Endothelial cell of umbilical vein (primary cell): Measurements from ENCODE around the gene DHDH. TPM values are rescaled to one million over a fixed set of nuclear protein-coding genes. Genes with fewer than 3 reads are reported as not detected.
A peak's percentile ranks its signal among the peaks of the same experiment; 100 is the strongest.

Source experiments
- BruUV-seq: library from RNA; stranded (reverse); fragments of 400-500 nt; replicated peaks from 2 replicates; lab custom pipeline; 2021; lab: Mats Ljungman, UMichigan
- CTCF ChIA-PET: fragments of 300-600, 350-600 bp; sonication (Branson Sonifier 250); formaldehyde crosslinking; loops from one replicate; lab custom pipeline; 2021; ENCODE audit warnings: antibody characterized with exemption, inconsistent platforms; lab: Charles Lee
- POLR2A ChIA-PET: fragments of 300-600, 350-600 bp; sonication (Branson Sonifier 250); formaldehyde crosslinking; loops from one replicate; lab custom pipeline; 2021; ENCODE audit warnings: antibody characterized with exemption, inconsistent platforms; lab: Charles Lee
- DNase-seq: peaks from one replicate; pipeline ENCODE4 v3.0.0-alpha.2; 2011; ENCODE audit warnings: low read depth, low spot score
- FAIRE-seq: peaks from 2 replicates; lab custom pipeline; 2011; peaks lifted over from hg19 to GRCh38; lab: Jason Lieb, UNC
- H2AFZ ChIP-seq: 2 replicates; pipeline ENCODE4 v1.6.0; 2012; ENCODE audit warnings: low read depth, low read length, control low read depth, inconsistent platforms
- H3K27ac ChIP-seq: 2 replicates; pipeline ENCODE4 v1.5.1; 2011; ENCODE audit warnings: low read depth, mild to moderate bottlenecking, control low read depth, low read length, moderate library complexity; ENCODE audit not compliant: insufficient read depth
- H3K27me3 ChIP-seq, 2 experiments: 2 replicates each; pipeline versions ENCODE4 v1.6.0 to v1.6.1; 2011; ENCODE audit warnings: low read length in 2 of 2, mixed read lengths in 1 of 2; ENCODE audit not compliant: control insufficient read depth in 2 of 2, insufficient read depth in 2 of 2
- H3K36me3 ChIP-seq, 2 experiments: 2 replicates in 1 of 2; 3 replicates in 1 of 2; pipeline ENCODE4 v1.5.1; 2011; ENCODE audit warnings: low read length in 2 of 2, mild to moderate bottlenecking in 1 of 2, moderate library complexity in 1 of 2; ENCODE audit not compliant: control insufficient read depth in 2 of 2, insufficient read depth in 2 of 2; ENCODE audit errors: extremely low read depth in 1 of 2
- H3K4me1 ChIP-seq: 3 replicates; pipeline ENCODE4 v1.5.1; 2011; ENCODE audit warnings: mild to moderate bottlenecking, low read length; ENCODE audit not compliant: control insufficient read depth, insufficient read depth; ENCODE audit errors: extremely low read depth
- H3K4me2 ChIP-seq: 2 replicates; pipeline ENCODE4 v1.6.1; 2011; ENCODE audit warnings: low read length, control low read depth, mixed read lengths; ENCODE audit not compliant: insufficient read depth
- H3K4me3 ChIP-seq, 3 experiments: fragments of 200-600 bp in 1 of 3; sonication (generic), shearing (Covaris generic) in 1 of 3; replicated peaks in 1 of 3; 2 replicates each; pipeline ENCODE4 v1.5.1; 2011 to 2016; ENCODE audit warnings: control low read depth in 3 of 3, low read length in 3 of 3, mild to moderate bottlenecking in 2 of 3, inconsistent platforms in 1 of 3, low read depth in 1 of 3, moderate library complexity in 1 of 3; ENCODE audit not compliant: insufficient read depth in 1 of 3
- H3K79me2 ChIP-seq: 2 replicates; pipeline ENCODE4 v1.6.0; 2012; ENCODE audit warnings: low read length, inconsistent platforms; ENCODE audit not compliant: control insufficient read depth, insufficient read depth
- H3K9ac ChIP-seq: replicated peaks from 2 replicates; pipeline ENCODE3; 2011; ENCODE audit warnings: low read length, control low read depth; ENCODE audit not compliant: insufficient read depth; ENCODE audit errors: extremely low read depth
- H3K9me1 ChIP-seq: replicated peaks from 3 replicates; pipeline ENCODE4 v1.6.0; 2011; ENCODE audit warnings: mild to moderate bottlenecking, low read length; ENCODE audit not compliant: control insufficient read depth, insufficient read depth; ENCODE audit errors: extremely low read depth
- H3K9me3 ChIP-seq: replicated peaks from 2 replicates; pipeline ENCODE4 v1.5.1; 2012; ENCODE audit warnings: low read length, inconsistent platforms; ENCODE audit not compliant: control insufficient read depth, insufficient read depth
- H4K20me1 ChIP-seq: replicated peaks from 2 replicates; pipeline ENCODE3; 2011; ENCODE audit warnings: mild to moderate bottlenecking, low read length; ENCODE audit not compliant: control insufficient read depth, insufficient read depth; ENCODE audit errors: extremely low read depth
- EZH2 ChIP-seq: IDR thresholded peaks from 2 replicates; pipeline ENCODE4 v1.6.1; 2012; ENCODE audit warnings: borderline replicate concordance, low read depth, mild to moderate bottlenecking, moderate library complexity, low read length, inconsistent platforms; ENCODE audit not compliant: severe bottlenecking
- FOS ChIP-seq: IDR thresholded peaks from 2 replicates; pipeline ENCODE4 v1.6.1; 2011; ENCODE audit warnings: mild to moderate bottlenecking, low read length, moderate library complexity, borderline replicate concordance; ENCODE audit not compliant: insufficient read depth
- GATA2 ChIP-seq: IDR thresholded peaks from 2 replicates; pipeline ENCODE4 v1.7.0; 2011; ENCODE audit warnings: low read depth, mild to moderate bottlenecking, moderate library complexity, mixed read lengths, low read length; ENCODE audit not compliant: insufficient read length, insufficient read depth
- JUN ChIP-seq: IDR thresholded peaks from 2 replicates; pipeline ENCODE4 v1.6.1; 2011; ENCODE audit warnings: borderline replicate concordance, low read depth; ENCODE audit not compliant: insufficient read length, insufficient read depth
- MYC ChIP-seq: IDR thresholded peaks from one replicate; pipeline ENCODE4 v1.6.1; 2011; ENCODE audit warnings: mild to moderate bottlenecking, low read depth, low read length
- POLR2A ChIP-seq: IDR thresholded peaks from 2 replicates; pipeline ENCODE4 v1.6.1; 2012; ENCODE audit warnings: low read depth, mild to moderate bottlenecking, control low read depth, low read length
- POLR2AphosphoS5 ChIP-seq: IDR thresholded peaks from 2 replicates; pipeline ENCODE4 v1.6.1; 2012; ENCODE audit warnings: low read depth, mild to moderate bottlenecking, control low read depth, low read length, moderate library complexity; ENCODE audit not compliant: insufficient read depth
- dilution Hi-C: fragments of 300-500 bp; cut with MboI; formaldehyde crosslinking; loops from one replicate; pipeline ENCODE4 v1.15.0; 2019; ENCODE audit warnings: low sequenced_read_pairs; ENCODE audit not compliant: extremely low pct_ligation_motif_present
- intact Hi-C: fragments of 100-400 bp; cut with micrococcal nuclease; formaldehyde crosslinking; loops from one replicate; pipeline ENCODE4 v1.10.0; 2022
- polyA plus RNA-seq, 4 experiments: library from polyadenylated mRNA; depleted of rRNA in 3 of 4; stranded (reverse) in 3 of 4; unstranded in 1 of 4; fragments of >200 nt; gene quantifications; 2 replicates each; pipeline versions ENCODE4 v1.2.1 to v1.2.3, GENCODE V29; 2011 to 2012; ENCODE audit warnings: missing spikeins in 1 of 4
- total RNA-seq: library from RNA; stranded (reverse); gene quantifications from 2 replicates; pipeline ENCODE4 v1.2.3, GENCODE V29; 2021
- TF ChIP-seq, protein P1 (sequence below): IDR thresholded peaks from 2 replicates; pipeline ENCODE4 v1.6.1; 2011; ENCODE audit not compliant: insufficient read depth, insufficient read length
- TF ChIP-seq, protein P2 (sequence below), 2 donors: IDR thresholded peaks; 1 replicate in 1 of 2; 2 replicates in 1 of 2; pipeline ENCODE4 v1.5.1; 2011; ENCODE audit warnings: low read length in 2 of 2, mild to moderate bottlenecking in 2 of 2, moderate library complexity in 2 of 2, control low read depth in 1 of 2, inconsistent platforms in 1 of 2, low read depth in 1 of 2; ENCODE audit not compliant: insufficient read depth in 1 of 2; ENCODE audit errors: extremely low read depth in 1 of 2

The DHDH gene
- total and polyA plus RNA-seq, 2 donors (not counting 3 experiments of a cell fraction or from before 2014, with no cell fraction given), result not detected

GRCh38 chr19:48968813-48969218, 35.3 kb downstream of the DHDH start:
- no peak overlapping the region for H3K27ac ChIP-seq
- no peaks in the 10 kb centered on the region for H3K27me3 ChIP-seq
- FAIRE-seq (no peak), DNase-seq (no peak)
- H4K20me1 ChIP-seq, result peaks cover 3% of the 10 kb centered on the region
- dilution Hi-C loops (no loop called here), intact Hi-C loops (no loop called here)
- TSS peak; percentile 38 for BruUV-seq
- no peak overlapping the region for H3K4me2 ChIP-seq
- no peak overlapping the region for H3K4me3 ChIP-seq
- H3K4me1 ChIP-seq, result peaks cover 10% of the 10 kb centered on the region
- ChIA-PET POLR2A (no interaction called here), CTCF (interaction anchor here (0.8 to 3.8 kb wide), 2 partner anchors 126 to 179 kb away, joined by 3 to 133 read pairs; no protein-coding TSS in a partner anchor)
- no peaks in the 10 kb centered on the region for H3K9me1 ChIP-seq
- no peaks in the 10 kb centered on the region for H3K9me3 ChIP-seq
- peaks cover 5 to 11% of the 10 kb centered on the region in 2 experiments for H3K36me3 ChIP-seq
- no peak overlapping the region for H2AFZ ChIP-seq
- no peak for TF ChIP-seq MYC
- TF ChIP-seq FOS, result no peak
- TF ChIP-seq, protein P1, sequence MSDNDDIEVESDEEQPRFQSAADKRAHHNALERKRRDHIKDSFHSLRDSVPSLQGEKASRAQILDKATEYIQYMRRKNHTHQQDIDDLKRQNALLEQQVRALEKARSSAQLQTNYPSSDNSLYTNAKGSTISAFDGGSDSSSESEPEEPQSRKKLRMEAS, result no peak
- no peak for TF ChIP-seq POLR2A
- TF ChIP-seq EZH2, result no peak
- TF ChIP-seq POLR2AphosphoS5, result no peak
- no peak for TF ChIP-seq JUN
- no peak for TF ChIP-seq GATA2
- TF ChIP-seq, protein P2, sequence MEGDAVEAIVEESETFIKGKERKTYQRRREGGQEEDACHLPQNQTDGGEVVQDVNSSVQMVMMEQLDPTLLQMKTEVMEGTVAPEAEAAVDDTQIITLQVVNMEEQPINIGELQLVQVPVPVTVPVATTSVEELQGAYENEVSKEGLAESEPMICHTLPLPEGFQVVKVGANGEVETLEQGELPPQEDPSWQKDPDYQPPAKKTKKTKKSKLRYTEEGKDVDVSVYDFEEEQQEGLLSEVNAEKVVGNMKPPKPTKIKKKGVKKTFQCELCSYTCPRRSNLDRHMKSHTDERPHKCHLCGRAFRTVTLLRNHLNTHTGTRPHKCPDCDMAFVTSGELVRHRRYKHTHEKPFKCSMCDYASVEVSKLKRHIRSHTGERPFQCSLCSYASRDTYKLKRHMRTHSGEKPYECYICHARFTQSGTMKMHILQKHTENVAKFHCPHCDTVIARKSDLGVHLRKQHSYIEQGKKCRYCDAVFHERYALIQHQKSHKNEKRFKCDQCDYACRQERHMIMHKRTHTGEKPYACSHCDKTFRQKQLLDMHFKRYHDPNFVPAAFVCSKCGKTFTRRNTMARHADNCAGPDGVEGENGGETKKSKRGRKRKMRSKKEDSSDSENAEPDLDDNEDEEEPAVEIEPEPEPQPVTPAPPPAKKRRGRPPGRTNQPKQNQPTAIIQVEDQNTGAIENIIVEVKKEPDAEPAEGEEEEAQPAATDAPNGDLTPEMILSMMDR (IDR thresholded peaks at IDR 0.05; ENCODE audit: extremely low read depth in 1 of 2, insufficient read depth in 1 of 2, low read depth in 1 of 2, low read length in 2 of 2), result no peak
- no peak overlapping the region for H3K9ac ChIP-seq
- peaks cover 16% of the 10 kb centered on the region for H3K79me2 ChIP-seq
